ENCODE results near the gene AURKA.

AURKA gene

DNA sequence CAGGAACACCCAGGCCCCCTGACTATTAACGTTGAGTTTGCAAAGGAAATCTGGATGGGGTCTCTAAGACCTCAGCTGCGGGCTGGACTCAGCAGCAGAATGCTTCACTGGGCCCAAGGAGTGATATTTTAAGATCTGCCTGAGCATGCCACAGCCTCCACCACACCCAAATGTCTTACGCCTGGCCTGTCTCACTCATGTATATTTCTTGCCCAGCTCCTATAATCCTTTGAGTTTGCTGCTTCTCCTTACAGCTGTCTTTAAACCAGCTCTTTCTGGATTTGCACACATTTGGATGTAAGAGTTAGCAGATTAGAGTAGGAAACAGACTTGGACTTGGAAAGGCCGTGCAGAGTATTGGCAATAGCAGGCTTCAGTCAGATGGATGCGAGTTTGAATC is 36.4 kb upstream of the AURKA start:
- no peak overlapping the region for H3K4me3 ChIP-seq (ENCODE audit: low read length)
- TF ChIP-seq, protein P1, sequence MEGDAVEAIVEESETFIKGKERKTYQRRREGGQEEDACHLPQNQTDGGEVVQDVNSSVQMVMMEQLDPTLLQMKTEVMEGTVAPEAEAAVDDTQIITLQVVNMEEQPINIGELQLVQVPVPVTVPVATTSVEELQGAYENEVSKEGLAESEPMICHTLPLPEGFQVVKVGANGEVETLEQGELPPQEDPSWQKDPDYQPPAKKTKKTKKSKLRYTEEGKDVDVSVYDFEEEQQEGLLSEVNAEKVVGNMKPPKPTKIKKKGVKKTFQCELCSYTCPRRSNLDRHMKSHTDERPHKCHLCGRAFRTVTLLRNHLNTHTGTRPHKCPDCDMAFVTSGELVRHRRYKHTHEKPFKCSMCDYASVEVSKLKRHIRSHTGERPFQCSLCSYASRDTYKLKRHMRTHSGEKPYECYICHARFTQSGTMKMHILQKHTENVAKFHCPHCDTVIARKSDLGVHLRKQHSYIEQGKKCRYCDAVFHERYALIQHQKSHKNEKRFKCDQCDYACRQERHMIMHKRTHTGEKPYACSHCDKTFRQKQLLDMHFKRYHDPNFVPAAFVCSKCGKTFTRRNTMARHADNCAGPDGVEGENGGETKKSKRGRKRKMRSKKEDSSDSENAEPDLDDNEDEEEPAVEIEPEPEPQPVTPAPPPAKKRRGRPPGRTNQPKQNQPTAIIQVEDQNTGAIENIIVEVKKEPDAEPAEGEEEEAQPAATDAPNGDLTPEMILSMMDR (conservative IDR thresholded peaks at IDR 0.05; ENCODE audit: low read depth, low read length): no peak
- DNase-seq (ENCODE audit: low read depth): no peak

DNA sequence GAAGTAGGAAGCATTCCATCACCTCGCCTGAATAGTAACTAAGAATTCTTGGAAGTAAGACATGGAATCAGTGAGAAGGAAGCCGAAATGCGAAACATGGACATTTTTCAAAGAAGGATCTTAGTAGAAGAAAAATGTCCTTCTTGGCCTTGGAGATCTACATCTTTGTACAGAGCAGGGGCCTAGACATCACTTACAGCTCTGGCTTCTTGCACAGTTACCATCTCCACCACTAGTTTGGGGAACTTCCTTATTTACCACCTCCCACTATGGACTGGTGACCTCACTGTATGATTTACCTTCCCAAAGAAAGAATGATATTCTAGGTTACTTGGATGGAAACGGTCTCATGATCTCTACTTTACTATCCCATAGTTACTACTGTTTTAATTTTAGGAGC is 35.8 kb upstream of the AURKA start:
- no peak overlapping the region for H3K4me3 ChIP-seq (ENCODE audit: low read length)
- no peak for DNase-seq (ENCODE audit: low read depth)
- TF ChIP-seq, protein P1 (conservative IDR thresholded peaks at IDR 0.05; ENCODE audit: low read depth, low read length): no peak

DNA sequence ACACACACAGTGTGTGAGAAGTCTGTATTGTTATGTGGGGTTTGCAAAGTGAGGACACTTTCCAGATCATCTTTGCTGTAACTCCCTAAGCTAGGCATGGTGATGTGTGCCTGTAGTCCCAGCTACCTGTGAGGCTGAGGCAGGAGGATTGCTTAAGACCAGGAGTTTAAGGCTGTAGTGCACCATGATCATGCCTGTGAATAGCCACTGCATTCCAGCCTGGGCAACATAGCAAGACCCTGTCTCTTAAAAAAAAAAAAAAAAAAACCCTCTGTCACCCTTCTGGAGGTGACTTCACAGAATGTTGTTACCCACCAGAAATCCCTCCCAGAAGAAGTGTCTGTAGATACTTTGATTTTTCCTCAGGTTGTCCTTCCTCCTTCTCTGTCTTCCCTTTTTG is 34.9 kb upstream of the AURKA start:
- TF ChIP-seq, protein P1 (conservative IDR thresholded peaks at IDR 0.05; ENCODE audit: low read depth, low read length): no peak
- H3K4me3 ChIP-seq (ENCODE audit: low read length): no peak overlapping the region
- no peak for DNase-seq (ENCODE audit: low read depth)

GRCh38 chr20:56426026-56426425 is 34.0 kb upstream of the AURKA start:
- DNase-seq (ENCODE audit: low read depth): no peak
- no peak overlapping the region for H3K4me3 ChIP-seq (ENCODE audit: low read length)
- TF ChIP-seq, protein P1 (conservative IDR thresholded peaks at IDR 0.05; ENCODE audit: low read depth, low read length): no peak

- TF ChIP-seq, protein P1 (conservative IDR thresholded peaks at IDR 0.05; ENCODE audit: low read depth, low read length): no peak
- H3K4me3 ChIP-seq (ENCODE audit: low read length): no peak overlapping the region
- DNase-seq (ENCODE audit: low read depth): no peak
Observed at GRCh38 chr20:56424931-56425330, 32.9 kb upstream of the AURKA start.

GRCh38 chr20:56423886-56424285 is 31.9 kb upstream of the AURKA start:
- H3K4me3 ChIP-seq (ENCODE audit: low read length): no peak overlapping the region
- no peak for DNase-seq (ENCODE audit: low read depth)
- TF ChIP-seq, protein P1 (conservative IDR thresholded peaks at IDR 0.05; ENCODE audit: low read depth, low read length): no peak

DNA sequence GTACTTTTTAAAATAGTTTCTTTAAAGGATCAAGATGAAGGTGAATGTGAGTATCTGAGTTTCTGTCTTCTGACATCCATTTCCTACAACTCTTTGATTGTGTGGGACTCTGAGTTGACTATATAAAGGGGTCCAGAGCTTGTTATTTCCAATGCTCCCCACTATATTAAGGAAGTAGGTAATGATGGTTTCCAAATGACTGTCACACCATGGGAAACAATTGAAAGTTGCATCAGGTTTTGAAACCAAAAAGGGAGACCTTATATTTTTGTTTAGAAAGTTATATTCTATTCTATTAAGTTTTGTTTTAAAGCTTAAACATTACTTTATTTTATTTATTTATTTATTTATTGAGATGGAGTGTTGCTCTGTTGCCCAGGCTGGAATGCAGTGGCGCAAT is 31.2 kb upstream of the AURKA start:
- H3K4me3 ChIP-seq (ENCODE audit: low read length): no peak overlapping the region
- DNase-seq (ENCODE audit: low read depth): no peak
- TF ChIP-seq, protein P1 (conservative IDR thresholded peaks at IDR 0.05; ENCODE audit: low read depth, low read length): no peak
